WTC11 (cell line): ENCODE data around the gene RANBP17.

Source experiments
- ETV6 ChIP-seq: sonication (generic); formaldehyde crosslinking; IDR thresholded peaks from 2 replicates; pipeline ENCODE4 v1.8.1; 2022; ENCODE audit warnings: mild to moderate bottlenecking, missing genetic modification reagents
- ZNF232 ChIP-seq: sonication (generic); formaldehyde crosslinking; IDR thresholded peaks from 2 replicates; pipeline ENCODE4 v1.8.0; 2022; ENCODE audit warnings: mild to moderate bottlenecking, missing genetic modification reagents
- TF ChIP-seq, protein P1 (sequence below): sonication (generic); formaldehyde crosslinking; IDR thresholded peaks from 2 replicates; pipeline ENCODE4 v1.8.1; 2023; ENCODE audit warnings: mild to moderate bottlenecking, missing genetic modification reagents, moderate library complexity

DNA sequence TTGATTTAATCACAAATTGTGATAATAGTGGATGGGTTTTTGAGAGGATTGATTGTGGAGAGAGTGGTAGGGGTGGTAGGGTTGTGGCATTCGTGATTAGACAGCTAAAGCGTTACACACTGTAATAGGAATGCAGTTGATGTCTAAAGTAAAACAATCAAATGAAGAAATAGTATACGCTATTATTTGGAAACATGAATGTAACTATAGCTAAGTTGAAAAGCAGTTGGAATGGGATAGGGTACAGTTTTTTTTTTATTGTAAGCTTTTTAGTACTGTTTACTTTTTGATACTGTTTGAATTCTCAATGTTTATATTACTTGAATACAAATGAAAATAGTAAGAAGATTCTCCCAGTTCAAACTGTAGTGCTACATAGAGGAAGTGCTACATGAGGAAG, 51.8 kb downstream of the RANBP17 start:
- TF ChIP-seq, protein P1, sequence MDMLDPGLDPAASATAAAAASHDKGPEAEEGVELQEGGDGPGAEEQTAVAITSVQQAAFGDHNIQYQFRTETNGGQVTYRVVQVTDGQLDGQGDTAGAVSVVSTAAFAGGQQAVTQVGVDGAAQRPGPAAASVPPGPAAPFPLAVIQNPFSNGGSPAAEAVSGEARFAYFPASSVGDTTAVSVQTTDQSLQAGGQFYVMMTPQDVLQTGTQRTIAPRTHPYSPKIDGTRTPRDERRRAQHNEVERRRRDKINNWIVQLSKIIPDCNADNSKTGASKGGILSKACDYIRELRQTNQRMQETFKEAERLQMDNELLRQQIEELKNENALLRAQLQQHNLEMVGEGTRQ (CRISPR knock-in tag): no peak
- no peak for TF ChIP-seq ETV6 (CRISPR knock-in tag)
- TF ChIP-seq ZNF232 (CRISPR knock-in tag): no peak
